RWPE1 (cell line): ENCODE measurements around the gene ZC3H12A.
A peak's percentile ranks its signal among the peaks of the same experiment; 100 is the strongest.
"Not testable (repeated sequence)": the region's sequence is repeated elsewhere in the genome, so short reads cannot be mapped to it uniquely, and the experiment has no call there.

ENCODE experiments used
- CTCF ChIA-PET: fragments of 350-600 bp; sonication (Branson Sonifier 250); formaldehyde crosslinking; extraction: SDS; loops from one replicate; lab custom pipeline; 2021; lab: Yijun Ruan, JAX
- POLR2A ChIA-PET: fragments of 400-600 bp; formaldehyde crosslinking; extraction: SDS; loops from one replicate; lab custom pipeline; 2020; ENCODE audit warnings: antibody characterized with exemption; ENCODE audit not compliant: low non-redundant PET; lab: Yijun Ruan, JAX
- DNase-seq: peaks from one replicate; pipeline ENCODE4 v3.0.0; 2012; ENCODE audit warnings: low spot score
- H3K27ac ChIP-seq: fragments of 450-650 bp; 2 replicates; pipeline ENCODE4 v1.5.1; 2017
- CTCF ChIP-seq: fragments of 450-650 bp; conservative IDR thresholded peaks from 2 replicates; pipeline ENCODE4 v1.5.1; 2017; ENCODE audit warnings: low read depth, mild to moderate bottlenecking

The ZC3H12A gene

GRCh38 chr1:37501661-37502060, 27.3 kb downstream of the ZC3H12A start:
- CTCF ChIA-PET, result no interaction called here
- no peak for TF ChIP-seq CTCF
- H3K27ac ChIP-seq, result no peak overlapping the region
- POLR2A ChIA-PET, result no interaction called here
- no peak for DNase-seq

GRCh38 chr1:37502104-37502503, 27.7 kb downstream of the ZC3H12A start:
- no peak for DNase-seq
- H3K27ac ChIP-seq, result no peak overlapping the region
- ChIA-PET CTCF (interaction anchor here (0.6 kb wide), 1 partner anchor 48 kb away, joined by 7 read pairs; no protein-coding TSS in a partner anchor), POLR2A (no interaction called here)
- TF ChIP-seq CTCF, result no peak

GRCh38 chr1:37502791-37503190, 28.4 kb downstream of the ZC3H12A start:
- POLR2A ChIA-PET, DNase-seq: not testable (repeated sequence)
- CTCF ChIA-PET, result interaction anchor here (0.6 to 1.1 kb wide), 3 partner anchors 12 to 1035 kb away, joined by 3 to 7 read pairs (median 3); partner anchors contain the start of gene MEAF6

GRCh38 chr1:37506740-37507139, 32.4 kb downstream of the ZC3H12A start:
- TF ChIP-seq CTCF, result no peak
- ChIA-PET CTCF (interaction anchor here (0.6 kb wide), 1 partner anchor 175 kb away, joined by 3 read pairs; no protein-coding TSS in a partner anchor), POLR2A (no interaction called here)
- no peak overlapping the region for H3K27ac ChIP-seq
- no peak for DNase-seq

More at GRCh38 chr1:37502791-37503190, 28.4 kb downstream of the ZC3H12A start:
- not testable (repeated sequence) for H3K27ac ChIP-seq

- no peak for DNase-seq
- ChIA-PET CTCF (interaction anchor here (0.5 to 1.2 kb wide), 7 partner anchors 9 to 939 kb away, joined by 3 to 4 read pairs (median 3); no protein-coding TSS in a partner anchor), POLR2A (no interaction called here)
- no peak overlapping the region for H3K27ac ChIP-seq
- peak; percentile 20; the same call in 1 of the 2 replicates for TF ChIP-seq CTCF
Observed at GRCh38 chr1:37509181-37509580, 34.8 kb downstream of the ZC3H12A start.

- H3K27ac ChIP-seq, result peak overlapping the region; percentile 92
- POLR2A ChIA-PET, result interaction anchor here (0.5 to 0.6 kb wide), 2 partner anchors 51 to 839 kb away, joined by 4 to 6 read pairs; no protein-coding TSS in a partner anchor
- CTCF ChIA-PET, result interaction anchor here (0.6 to 1.5 kb wide), 9 partner anchors 8 to 110 kb away, joined by 3 to 15 read pairs (median 7); no protein-coding TSS in a partner anchor
Observed at GRCh38 chr1:37513795-37514349, 39.5 kb downstream of the ZC3H12A start.

More at GRCh38 chr1:37513795-37514349, 39.5 kb downstream of the ZC3H12A start:
- no peak for TF ChIP-seq CTCF
- peak; percentile 30 for DNase-seq
